ENCODE measurements around the gene IRAG1. TPM values are rescaled to one million over a fixed set of nuclear protein-coding genes. Genes with fewer than 3 reads are reported as not detected.

Gene IRAG1
- polyA plus RNA-seq, 1 donor from 2014 or later, result 0.14 TPM

GRCh38 chr11:10674911-10675440, 18.6 kb downstream of the IRAG1 start (continued):
- no peak for TF ChIP-seq REST (IDR thresholded peaks at IDR 0.05; ENCODE audit: borderline replicate concordance)

- H3K4me2 ChIP-seq (ENCODE audit: low read length), result no peak overlapping the region
- H3K9ac ChIP-seq (ENCODE audit: low read length), result no peak overlapping the region
- no peaks in the 10 kb centered on the region for H3K27me3 ChIP-seq (ENCODE audit: insufficient read depth, low read depth, low read length)
- H3K79me2 ChIP-seq (replicated peaks; ENCODE audit: insufficient read depth, low read length), result no peaks in the 10 kb centered on the region
- no peak overlapping the region for H3K4me3 ChIP-seq (ENCODE audit: low read length)
- H3K9me2 ChIP-seq (ENCODE audit: insufficient read depth, low read length), result no peaks in the 10 kb centered on the region
- no peak overlapping the region for H2AFZ ChIP-seq (ENCODE audit: low read depth, low read length)
- H3F3A ChIP-seq (ENCODE audit: insufficient read depth, low read length, poor library complexity, severe bottlenecking), result no peaks in the 10 kb centered on the region
- H4K20me1 ChIP-seq (ENCODE audit: insufficient read depth), result no peaks in the 10 kb centered on the region
- no peak for TF ChIP-seq EP300 (conservative IDR thresholded peaks at IDR 0.05; ENCODE audit: poor library complexity, severe bottlenecking)
- no peak for TF ChIP-seq REST (IDR thresholded peaks at IDR 0.05; ENCODE audit: borderline replicate concordance)
- TF ChIP-seq TAF1 (IDR thresholded peaks at IDR 0.05; ENCODE audit: low read depth), result no peak
- TF ChIP-seq SMC3 (conservative IDR thresholded peaks at IDR 0.05; ENCODE audit: poor library complexity), result no peak
- no peak for TF ChIP-seq CTCF (IDR thresholded peaks at IDR 0.05; ENCODE audit: poor library complexity, severe bottlenecking)
- no peak for TF ChIP-seq MXI1 (conservative IDR thresholded peaks at IDR 0.05; ENCODE audit: poor library complexity, severe bottlenecking)
- TF ChIP-seq RAD21 (conservative IDR thresholded peaks at IDR 0.05), result no peak
- H3K9me3 ChIP-seq (ENCODE audit: low read length), result no peaks in the 10 kb centered on the region
- no peak overlapping the region for H3K27ac ChIP-seq (ENCODE audit: low read length)
- no peaks in the 10 kb centered on the region for H3K36me3 ChIP-seq (ENCODE audit: insufficient read depth, low read length)
Observed at GRCh38 chr11:10674440-10674855, 19.1 kb downstream of the IRAG1 start.

Measured in neural cell (in vitro differentiated cells).